HK-2 (cell line): ENCODE data around the gene GOLGA6B.
"Not testable (repeated sequence)": the region's sequence is repeated elsewhere in the genome, so short reads cannot be mapped to it uniquely, and the experiment has no call there.

ENCODE experiments used
- DNase-seq: peaks from one replicate; pipeline ENCODE4 v3.0.0-alpha.2; 2018; ENCODE audit not compliant: unreplicated experiment

Gene GOLGA6B

GRCh38 chr15:72665706-72666105, 11.2 kb downstream of the GOLGA6B start:
- DNase-seq, result not testable (repeated sequence)

- DNase-seq, result not testable (repeated sequence)
Observed at GRCh38 chr15:72669803-72670202, 15.3 kb downstream of the GOLGA6B start.

GRCh38 chr15:72670656-72671352, 16.3 kb downstream of the GOLGA6B start:
- DNase-seq, result peak; percentile 76

GRCh38 chr15:72671525-72671924, 17.0 kb downstream of the GOLGA6B start:
- DNase-seq, result no peak

GRCh38 chr15:72676838-72677237, 22.3 kb downstream of the GOLGA6B start:
- no peak for DNase-seq

- no peak for DNase-seq
Observed at GRCh38 chr15:72680931-72681330, 26.4 kb downstream of the GOLGA6B start.

- no peak for DNase-seq
Observed at GRCh38 chr15:72682772-72683171, 28.3 kb downstream of the GOLGA6B start.

GRCh38 chr15:72685301-72685924, 30.9 kb downstream of the GOLGA6B start:
- DNase-seq, result no peak

- peak; percentile 88 for DNase-seq
Observed at GRCh38 chr15:72685925-72686794, 31.7 kb downstream of the GOLGA6B start, which contains the start of the genes BBS4 and HIGD2B. TSS of gene BBS4 (plus strand) at chr15:72686207. CDS start at chr15:72686228, 21 bp downstream. TSS of gene HIGD2B (minus strand) at chr15:72686182. CDS start at chr15:72676374, 9,808 bp downstream.

- no peak for DNase-seq
Observed at GRCh38 chr15:72688697-72689096, 34.2 kb downstream of the GOLGA6B start.

GRCh38 chr15:72690938-72691337, 36.4 kb downstream of the GOLGA6B start:
- DNase-seq, result no peak

GRCh38 chr15:72698938-72699337, 44.4 kb downstream of the GOLGA6B start:
- DNase-seq, result no peak

GRCh38 chr15:72700076-72700475, 45.6 kb downstream of the GOLGA6B start:
- no peak for DNase-seq

GRCh38 chr15:72706266-72706665, 51.8 kb downstream of the GOLGA6B start:
- no peak for DNase-seq

- DNase-seq, result not testable (repeated sequence)
Observed at GRCh38 chr15:72708551-72709303, 54.2 kb downstream of the GOLGA6B start.
